ENCODE results near the gene TLX2.
A peak's percentile ranks its signal among the peaks of the same experiment; 100 is the strongest.

Gene TLX2

DNA sequence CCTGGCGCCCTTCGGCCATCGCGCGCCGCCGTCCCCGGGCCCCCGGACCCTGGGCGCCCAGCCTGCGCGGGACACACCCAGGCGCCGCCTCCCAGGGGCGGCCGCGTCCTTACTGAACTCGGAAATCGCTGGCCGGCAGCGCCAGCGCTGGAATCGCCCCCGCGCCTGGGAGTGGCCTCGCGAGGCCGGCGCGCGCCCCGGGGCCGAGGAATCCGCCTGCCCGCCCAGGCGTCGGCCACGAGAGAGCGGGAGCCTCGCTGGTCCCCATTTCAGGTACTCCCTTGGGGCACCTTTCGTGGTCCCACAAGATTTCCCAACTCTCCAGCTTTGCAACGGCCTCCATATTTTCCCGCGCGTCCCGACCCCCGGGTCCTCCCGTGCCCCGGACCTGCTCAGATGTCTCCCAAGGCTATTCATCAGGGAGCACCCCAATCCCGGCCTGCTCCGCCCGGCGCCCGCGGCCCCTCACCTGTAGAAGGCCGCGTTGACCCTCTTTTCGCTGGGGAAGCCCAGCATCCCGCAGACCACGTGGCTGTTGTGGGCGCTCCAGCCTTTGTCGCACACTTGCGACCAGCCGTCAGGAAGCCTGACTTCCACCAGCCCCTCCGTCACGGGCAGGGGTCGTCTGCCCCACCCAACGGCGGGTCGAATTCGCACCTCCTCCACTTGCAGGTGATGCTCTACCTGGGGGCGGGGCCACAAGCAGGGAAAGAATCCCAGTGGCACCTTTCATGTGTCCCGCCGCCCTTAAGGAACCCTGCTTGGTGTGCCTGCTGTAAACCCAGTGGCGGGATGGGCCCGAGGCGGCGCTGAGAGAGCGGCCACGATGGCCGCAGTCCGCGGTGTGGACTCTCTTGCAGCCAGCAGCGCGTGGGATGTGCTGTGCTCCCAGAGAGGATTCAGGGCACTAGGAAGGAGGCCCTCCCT, 34.9 kb downstream of the TLX2 start:
- Mint-ChIP-seq H3K9me3 (no peaks in the 10 kb centered on the region), H3K36me3 (ENCODE audit: low read depth) (no peaks in the 10 kb centered on the region), H3K4me3 (peak overlapping the region; percentile 67), H3K27ac (peak overlapping the region; percentile 38), H3K4me1 (ENCODE audit: low read depth) (peaks cover 14% of the 10 kb centered on the region), H3K27me3 (peaks cover 53% of the 10 kb centered on the region)

DNA sequence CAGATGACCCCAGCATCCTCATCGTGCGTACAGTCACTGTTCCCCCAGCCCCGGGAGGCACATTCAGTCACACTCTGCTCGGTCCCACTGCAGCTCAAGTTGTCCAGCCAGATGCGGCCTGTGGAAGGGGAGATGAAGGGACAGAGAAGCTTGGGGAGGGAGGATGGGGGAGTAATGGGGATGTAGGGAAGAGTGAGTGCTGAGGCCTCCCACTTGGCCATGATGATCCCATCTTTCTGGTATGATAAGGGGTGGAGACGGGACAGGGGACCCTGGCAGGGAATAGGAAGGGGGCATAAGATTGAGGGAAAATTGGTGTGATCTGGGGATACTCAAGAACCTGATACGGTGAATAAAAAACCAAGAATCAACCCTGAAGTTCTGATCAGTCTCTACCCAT, 36.0 kb downstream of the TLX2 start:
- H3K36me3 Mint-ChIP-seq (ENCODE audit: low read depth): no peaks in the 10 kb centered on the region
- H3K9me3 Mint-ChIP-seq: no peaks in the 10 kb centered on the region
- peak overlapping the region; percentile 67 for H3K4me3 Mint-ChIP-seq
- H3K27me3 Mint-ChIP-seq: peaks cover 53% of the 10 kb centered on the region
- H3K4me1 Mint-ChIP-seq (ENCODE audit: low read depth): peaks cover 16% of the 10 kb centered on the region
- no peak overlapping the region for H3K27ac Mint-ChIP-seq

DNA sequence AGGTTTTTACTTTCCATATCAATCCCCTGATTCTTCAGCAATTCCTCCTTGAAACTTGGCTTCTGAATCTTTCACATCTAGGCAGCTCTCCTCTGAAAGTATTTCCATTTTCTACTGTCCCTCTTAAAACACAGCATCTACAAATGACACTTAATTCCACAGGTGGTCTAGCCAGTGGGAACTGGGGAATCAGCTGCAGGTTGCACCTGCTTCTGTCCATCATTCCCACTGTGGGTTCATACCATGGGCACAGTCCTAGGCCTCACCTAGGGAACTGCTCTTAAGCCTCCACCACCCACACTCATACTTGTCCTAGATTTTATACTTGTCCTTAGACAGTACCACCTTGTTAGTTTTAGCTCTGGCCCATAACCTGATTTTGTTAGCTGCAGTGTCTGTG, 37.3 kb downstream of the TLX2 start:
- H3K36me3 Mint-ChIP-seq (ENCODE audit: low read depth): no peaks in the 10 kb centered on the region
- no peaks in the 10 kb centered on the region for H3K9me3 Mint-ChIP-seq
- no peak overlapping the region for H3K4me3 Mint-ChIP-seq
- H3K27ac Mint-ChIP-seq: no peak overlapping the region
- peaks cover 41% of the 10 kb centered on the region for H3K27me3 Mint-ChIP-seq
- peaks cover 26% of the 10 kb centered on the region for H3K4me1 Mint-ChIP-seq (ENCODE audit: low read depth)

DNA sequence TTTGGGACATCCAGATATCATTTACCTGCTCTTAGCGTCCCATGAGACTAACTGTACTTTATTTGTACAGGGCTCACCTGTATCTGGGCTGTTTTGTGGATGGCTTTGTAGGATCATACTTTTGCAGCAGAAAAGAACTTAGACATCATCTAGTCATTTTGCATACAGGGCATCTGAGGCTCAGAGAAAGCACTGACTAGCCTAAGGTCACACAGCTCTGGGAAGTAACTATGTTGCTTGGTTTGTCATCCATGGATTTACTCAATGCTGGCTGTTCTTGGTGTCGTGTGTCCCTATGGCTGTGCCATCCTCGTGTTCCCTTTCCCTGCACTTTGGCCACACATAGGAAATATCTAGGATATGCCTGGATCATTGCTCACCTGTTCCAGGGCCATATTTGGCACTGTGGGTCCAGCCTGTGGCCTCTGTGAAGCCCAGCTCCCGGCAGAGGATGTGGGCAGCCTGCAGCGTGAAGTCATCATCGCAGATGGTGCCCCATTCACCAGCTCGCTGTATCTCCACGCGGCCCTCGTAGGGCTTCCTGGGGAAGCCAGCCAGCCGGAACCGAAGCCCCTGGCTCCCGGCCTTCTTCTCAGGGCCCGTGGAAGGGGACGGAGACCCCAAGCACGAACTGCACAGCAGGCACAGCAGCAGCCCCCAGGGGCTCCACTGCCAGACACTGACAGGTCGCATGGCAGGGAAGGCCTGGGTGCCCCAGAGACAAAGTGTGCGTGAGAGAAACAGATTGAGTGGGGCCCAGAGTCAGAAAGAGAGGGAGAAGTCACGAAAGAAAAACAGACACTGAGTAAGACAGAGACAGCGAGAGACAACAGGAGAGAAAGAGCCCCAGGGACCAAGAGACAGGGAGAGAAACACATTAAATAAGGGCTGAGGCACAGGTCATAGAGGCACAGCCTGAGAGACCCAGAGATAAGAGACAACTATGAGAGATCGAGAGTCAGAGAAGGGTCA, 38.0 kb downstream of the TLX2 start:
- Mint-ChIP-seq H3K4me1 (ENCODE audit: low read depth) (peaks cover 26% of the 10 kb centered on the region), H3K27me3 (peaks cover 39% of the 10 kb centered on the region), H3K36me3 (ENCODE audit: low read depth) (no peaks in the 10 kb centered on the region), H3K9me3 (no peaks in the 10 kb centered on the region), H3K27ac (no peak overlapping the region), H3K4me3 (peak overlapping the region; percentile 1)

DNA sequence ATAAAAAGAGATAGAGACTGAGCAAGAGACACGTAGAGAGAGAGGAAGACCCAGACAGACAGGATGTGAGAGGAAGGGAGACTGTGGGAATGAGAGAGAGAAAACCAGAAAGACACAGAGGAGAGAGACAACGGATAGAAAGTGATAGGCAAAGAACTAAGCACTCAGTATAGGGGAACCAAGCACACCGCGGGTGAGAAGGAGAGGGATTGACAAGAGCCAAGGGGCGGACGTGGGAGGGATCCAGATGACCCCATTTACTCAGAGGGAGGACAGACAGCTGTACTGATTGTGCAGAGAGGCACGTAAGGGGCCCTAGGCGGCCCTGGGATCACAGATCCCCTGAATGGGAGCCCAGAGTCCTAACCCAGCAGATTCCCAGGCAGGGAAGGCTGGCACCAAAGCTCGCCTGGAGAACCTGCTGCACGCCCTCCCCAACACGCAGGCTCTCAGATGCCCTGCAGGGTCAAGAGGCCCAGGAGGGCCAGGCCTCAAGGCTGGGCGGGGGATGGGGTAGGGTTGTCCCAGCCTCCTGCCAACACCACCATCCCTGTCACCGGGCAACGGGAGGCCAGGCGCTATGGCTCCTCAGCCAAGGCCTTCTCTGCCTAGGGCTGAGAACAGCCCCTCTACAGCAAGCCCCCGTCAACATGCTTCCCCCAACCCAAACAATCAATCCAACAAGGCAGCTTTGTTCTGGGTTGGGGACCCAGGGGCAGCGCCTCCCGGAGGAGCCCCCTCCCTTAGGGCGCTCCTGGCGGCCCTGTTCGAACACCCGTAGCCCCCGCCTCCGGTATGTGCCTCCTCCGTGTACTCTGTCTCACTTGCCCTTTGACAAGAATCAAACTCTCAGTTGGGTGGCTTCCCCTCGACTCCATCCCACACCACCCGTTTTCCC, 38.9 kb downstream of the TLX2 start:
- Mint-ChIP-seq H3K9me3 (no peaks in the 10 kb centered on the region), H3K27ac (peak overlapping the region; percentile 21), H3K4me1 (ENCODE audit: low read depth) (peaks cover 24% of the 10 kb centered on the region), H3K27me3 (peaks cover 30% of the 10 kb centered on the region), H3K36me3 (ENCODE audit: low read depth) (no peaks in the 10 kb centered on the region), H3K4me3 (peak overlapping the region; percentile 45)

DNA sequence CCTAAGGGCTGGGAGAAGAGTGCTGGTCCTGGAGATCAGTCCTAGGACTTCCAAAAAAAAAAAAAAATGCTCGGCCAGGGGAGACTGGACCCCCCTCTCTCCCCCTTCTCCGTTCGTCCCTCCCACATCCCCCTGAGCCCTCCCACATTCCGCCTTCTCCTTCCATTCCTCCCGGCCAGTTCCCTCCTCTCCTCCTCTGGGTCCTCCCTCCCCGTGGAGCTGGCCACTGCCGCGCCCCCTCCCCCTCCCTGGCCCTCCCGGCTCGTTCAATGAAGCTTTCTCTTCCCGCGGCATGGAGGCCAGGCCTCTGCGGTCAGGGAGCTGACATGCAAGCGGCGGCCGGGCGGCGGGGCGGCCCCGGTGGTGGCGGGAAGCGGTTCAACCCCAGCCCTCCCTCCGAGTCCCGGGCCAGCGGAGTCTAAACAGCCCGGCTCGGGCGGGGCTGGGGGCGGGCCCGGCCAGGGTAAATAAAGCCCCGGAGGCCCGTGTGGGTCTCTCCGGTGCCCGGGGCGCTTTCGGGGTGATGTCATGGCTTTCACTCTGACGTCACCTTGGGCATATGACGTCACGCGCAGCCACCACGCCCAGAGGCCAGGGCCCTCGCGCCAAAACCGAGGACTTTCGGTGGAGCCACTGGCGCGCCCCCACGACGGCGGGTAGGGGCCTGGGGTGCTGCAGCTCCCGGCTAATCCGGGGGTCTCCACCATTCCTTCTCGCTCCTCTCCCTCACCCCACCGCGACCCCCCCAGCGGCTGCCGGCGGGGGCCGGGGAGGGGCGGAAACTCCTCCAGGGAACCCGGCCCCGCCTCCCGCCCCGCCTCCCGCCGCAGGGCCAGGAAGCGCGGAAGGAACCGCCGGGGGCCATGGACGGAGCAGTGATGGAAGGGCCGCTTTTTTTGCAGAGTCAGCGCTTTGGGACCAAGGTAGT, 39.9 kb downstream of the TLX2 start, which contains the start of the genes DOK1 and LOXL3:
TSS of gene DOK1 (plus strand) at position 829 of the 928 bp plus-strand sequence. CDS start at position 864, 35 bp downstream.
TSS of gene LOXL3 (minus strand) at position 51 of the 928 bp plus-strand sequence. CDS start 1,308 bp downstream, outside the sequence.
- Mint-ChIP-seq H3K9me3 (no peaks in the 10 kb centered on the region), H3K4me3 (peak within 1 kb of the TSS; percentile 94), H3K27ac (peak within 1 kb of the TSS; percentile 85), H3K4me1 (ENCODE audit: low read depth) (peaks cover 19% of the 10 kb centered on the region), H3K27me3 (peaks cover 25% of the 10 kb centered on the region), H3K36me3 (ENCODE audit: low read depth) (no peaks in the 10 kb centered on the region)

DNA sequence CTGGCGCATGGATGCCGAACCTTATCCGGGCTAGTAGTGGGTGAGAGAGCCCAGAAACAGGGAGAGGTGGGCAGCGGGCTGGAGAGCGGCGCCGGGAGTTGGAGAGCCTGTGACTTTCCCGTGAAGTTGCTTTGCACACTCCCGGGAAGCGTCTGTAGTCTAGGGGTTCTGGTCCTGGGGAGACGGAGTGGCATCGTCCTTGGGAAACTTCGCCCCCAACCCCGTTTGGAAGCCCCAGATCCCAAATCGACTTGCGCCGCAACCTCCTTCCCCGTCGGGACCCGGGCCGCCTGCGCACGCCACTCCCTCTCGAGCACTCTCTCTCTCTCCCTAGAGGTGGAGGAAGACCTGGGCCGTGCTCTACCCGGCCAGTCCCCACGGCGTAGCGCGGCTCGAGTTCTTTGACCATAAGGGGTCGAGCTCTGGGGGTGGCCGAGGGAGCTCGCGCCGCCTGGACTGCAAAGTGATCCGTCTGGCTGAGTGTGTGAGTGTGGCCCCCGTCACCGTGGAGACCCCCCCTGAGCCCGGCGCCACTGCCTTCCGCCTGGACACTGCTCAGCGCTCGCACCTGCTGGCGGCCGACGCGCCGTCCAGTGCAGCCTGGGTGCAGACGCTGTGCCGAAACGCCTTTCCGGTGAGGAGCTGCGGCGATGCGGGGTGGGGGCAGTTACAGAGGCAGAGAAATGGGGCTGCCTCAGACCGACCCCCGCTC, 40.7 kb downstream of the TLX2 start:
- Mint-ChIP-seq H3K9me3 (no peaks in the 10 kb centered on the region), H3K4me1 (ENCODE audit: low read depth) (peaks cover 16% of the 10 kb centered on the region), H3K27me3 (peaks cover 18% of the 10 kb centered on the region)

DNA sequence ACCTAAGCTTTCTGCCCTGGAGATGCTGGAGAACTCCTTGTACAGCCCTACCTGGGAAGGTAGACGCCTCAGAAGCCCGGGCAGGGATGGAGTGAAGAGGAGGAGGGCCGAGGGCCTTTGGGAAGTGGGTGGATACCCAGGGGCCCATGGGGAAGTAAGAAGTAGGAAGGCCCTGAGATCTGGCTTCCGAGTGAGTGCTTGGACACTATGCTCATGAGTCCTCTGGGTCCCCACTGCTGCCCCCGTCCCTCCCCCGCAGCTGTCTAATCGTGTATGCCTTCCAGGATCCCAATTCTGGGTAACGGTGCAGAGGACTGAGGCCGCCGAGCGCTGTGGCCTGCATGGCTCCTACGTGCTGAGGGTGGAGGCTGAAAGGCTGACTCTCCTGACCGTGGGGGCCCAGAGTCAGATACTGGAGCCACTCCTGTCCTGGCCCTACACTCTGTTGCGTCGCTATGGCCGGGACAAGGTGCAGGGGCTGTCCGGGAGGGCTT, 41.4 kb downstream of the TLX2 start:
- H3K27ac Mint-ChIP-seq: peak overlapping the region; percentile 85
- no peaks in the 10 kb centered on the region for H3K9me3 Mint-ChIP-seq
- peaks cover 14% of the 10 kb centered on the region for H3K27me3 Mint-ChIP-seq
- H3K4me1 Mint-ChIP-seq (ENCODE audit: low read depth): peaks cover 23% of the 10 kb centered on the region
- no peaks in the 10 kb centered on the region for H3K36me3 Mint-ChIP-seq (ENCODE audit: low read depth)
- peak overlapping the region; percentile 94 for H3K4me3 Mint-ChIP-seq

More for the DNA sequence above, 40.7 kb downstream of the TLX2 start:
- Mint-ChIP-seq H3K36me3 (ENCODE audit: low read depth) (no peaks in the 10 kb centered on the region), H3K4me3 (peak overlapping the region; percentile 94), H3K27ac (peak overlapping the region; percentile 85)

DNA sequence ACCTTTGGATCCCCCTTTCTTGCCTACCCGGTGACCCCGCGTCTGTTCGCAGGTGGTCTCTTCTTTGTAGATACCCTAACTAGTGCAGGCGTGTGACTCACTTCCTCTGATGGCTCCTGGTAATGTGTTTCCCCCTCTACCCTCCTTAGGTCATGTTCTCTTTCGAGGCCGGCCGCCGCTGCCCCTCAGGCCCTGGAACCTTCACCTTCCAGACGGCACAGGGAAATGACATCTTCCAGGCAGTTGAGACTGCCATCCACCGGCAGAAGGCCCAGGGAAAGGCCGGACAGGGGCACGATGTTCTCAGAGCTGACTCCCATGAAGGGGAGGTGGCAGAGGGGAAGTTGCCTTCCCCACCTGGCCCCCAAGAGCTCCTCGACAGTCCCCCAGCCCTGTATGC, 41.9 kb downstream of the TLX2 start:
- Mint-ChIP-seq H3K36me3 (ENCODE audit: low read depth) (no peaks in the 10 kb centered on the region), H3K4me3 (peak overlapping the region; percentile 94), H3K27me3 (peaks cover 12% of the 10 kb centered on the region), H3K9me3 (no peaks in the 10 kb centered on the region), H3K4me1 (ENCODE audit: low read depth) (peaks cover 23% of the 10 kb centered on the region), H3K27ac (no peak overlapping the region)

DNA sequence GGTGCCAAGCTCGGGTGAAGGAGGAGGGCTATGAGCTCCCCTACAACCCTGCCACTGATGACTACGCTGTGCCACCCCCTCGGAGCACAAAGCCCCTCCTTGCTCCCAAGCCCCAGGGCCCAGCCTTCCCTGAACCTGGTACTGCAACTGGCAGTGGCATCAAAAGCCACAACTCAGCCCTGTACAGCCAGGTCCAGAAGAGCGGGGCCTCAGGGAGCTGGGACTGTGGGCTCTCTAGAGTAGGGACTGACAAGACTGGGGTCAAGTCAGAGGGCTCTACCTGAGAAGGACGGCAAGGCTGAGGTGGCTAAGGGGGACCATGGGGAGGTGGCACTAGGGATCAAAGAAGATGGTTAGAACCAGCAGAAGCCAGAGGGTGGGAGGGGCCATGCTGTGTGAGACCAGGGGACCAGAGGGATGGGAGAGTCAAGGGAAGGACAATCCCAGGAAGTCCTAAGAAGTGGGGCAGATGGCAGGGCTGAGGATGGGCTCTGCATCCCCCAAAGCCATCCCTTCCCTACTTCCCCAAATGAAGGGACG, 42.7 kb downstream of the TLX2 start:
- H3K27ac Mint-ChIP-seq: peak overlapping the region; percentile 34

DNA sequence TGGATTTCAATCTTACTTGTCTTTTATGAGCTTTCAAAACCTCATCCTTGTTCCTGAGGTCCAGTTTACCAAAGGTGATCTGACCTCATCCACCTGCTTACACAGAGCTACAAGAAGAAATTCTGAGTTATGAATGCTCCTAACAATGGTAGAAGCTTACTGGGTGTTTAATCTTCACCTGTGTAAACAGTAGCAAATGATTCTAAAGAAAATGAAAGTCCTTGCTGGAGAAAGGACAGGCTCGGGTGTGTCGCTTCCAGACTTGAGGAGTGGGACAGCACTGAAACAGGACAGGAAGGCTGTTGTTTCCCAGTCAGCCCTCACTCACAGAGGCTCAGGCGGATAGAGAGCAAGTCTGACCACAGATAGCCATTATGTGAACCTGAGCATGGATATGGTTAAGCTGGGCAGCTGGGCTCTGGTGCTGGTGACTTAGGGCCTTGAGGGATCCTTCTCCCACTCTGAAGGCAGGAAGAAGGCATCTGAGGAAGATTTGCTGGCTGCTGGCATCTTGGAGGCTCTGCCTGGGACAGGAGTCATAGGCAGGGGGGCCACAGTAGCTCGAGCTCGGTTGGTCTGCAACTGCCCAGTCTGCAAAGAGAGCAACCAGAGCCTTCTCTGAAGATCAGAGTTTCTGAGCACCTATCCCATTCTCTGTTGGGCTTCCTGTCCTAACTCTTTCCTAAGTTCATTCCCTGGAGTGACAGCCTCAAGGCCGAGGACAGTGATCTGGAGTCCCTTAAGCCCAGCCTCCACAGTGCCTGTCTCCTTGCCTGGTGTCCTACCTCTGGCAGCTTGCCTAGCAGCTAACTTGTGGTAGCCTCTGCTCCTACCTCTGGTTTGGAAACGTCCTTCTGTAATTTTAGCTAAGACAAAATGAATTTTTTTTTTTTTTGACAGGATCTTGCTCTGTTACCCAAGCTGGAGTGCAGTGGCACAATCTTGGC, 44.3 kb downstream of the TLX2 start:
- no peak overlapping the region for H3K27ac Mint-ChIP-seq
- H3K27me3 Mint-ChIP-seq: peaks cover 20% of the 10 kb centered on the region
- no peaks in the 10 kb centered on the region for H3K36me3 Mint-ChIP-seq (ENCODE audit: low read depth)
- no peaks in the 10 kb centered on the region for H3K9me3 Mint-ChIP-seq
- H3K4me1 Mint-ChIP-seq (ENCODE audit: low read depth): peaks cover 27% of the 10 kb centered on the region
- H3K4me3 Mint-ChIP-seq: no peak overlapping the region

More for the DNA sequence above, 42.7 kb downstream of the TLX2 start:
- Mint-ChIP-seq H3K4me3 (no peak overlapping the region), H3K9me3 (no peaks in the 10 kb centered on the region), H3K4me1 (ENCODE audit: low read depth) (peaks cover 23% of the 10 kb centered on the region), H3K36me3 (ENCODE audit: low read depth) (no peaks in the 10 kb centered on the region), H3K27me3 (peaks cover 12% of the 10 kb centered on the region)

Measured in stimulated activated naive CD8-positive, alpha-beta T cell treated with anti-CD3 and anti-CD28 coated beads, Interleukin-15, Interleukin-2, amounts not matched to agents 100 ng/mL and 50 ng/mL, for 24 hours (primary cell).